ENCODE data around the gene LLGL2. TPM values are rescaled to one million over a fixed set of nuclear protein-coding genes. Genes with fewer than 3 reads are reported as not detected.

LLGL2 gene
- total RNA-seq, 4 donors from 2014 or later = 6.1 to 12.3 (median 9.1) TPM

DNA sequence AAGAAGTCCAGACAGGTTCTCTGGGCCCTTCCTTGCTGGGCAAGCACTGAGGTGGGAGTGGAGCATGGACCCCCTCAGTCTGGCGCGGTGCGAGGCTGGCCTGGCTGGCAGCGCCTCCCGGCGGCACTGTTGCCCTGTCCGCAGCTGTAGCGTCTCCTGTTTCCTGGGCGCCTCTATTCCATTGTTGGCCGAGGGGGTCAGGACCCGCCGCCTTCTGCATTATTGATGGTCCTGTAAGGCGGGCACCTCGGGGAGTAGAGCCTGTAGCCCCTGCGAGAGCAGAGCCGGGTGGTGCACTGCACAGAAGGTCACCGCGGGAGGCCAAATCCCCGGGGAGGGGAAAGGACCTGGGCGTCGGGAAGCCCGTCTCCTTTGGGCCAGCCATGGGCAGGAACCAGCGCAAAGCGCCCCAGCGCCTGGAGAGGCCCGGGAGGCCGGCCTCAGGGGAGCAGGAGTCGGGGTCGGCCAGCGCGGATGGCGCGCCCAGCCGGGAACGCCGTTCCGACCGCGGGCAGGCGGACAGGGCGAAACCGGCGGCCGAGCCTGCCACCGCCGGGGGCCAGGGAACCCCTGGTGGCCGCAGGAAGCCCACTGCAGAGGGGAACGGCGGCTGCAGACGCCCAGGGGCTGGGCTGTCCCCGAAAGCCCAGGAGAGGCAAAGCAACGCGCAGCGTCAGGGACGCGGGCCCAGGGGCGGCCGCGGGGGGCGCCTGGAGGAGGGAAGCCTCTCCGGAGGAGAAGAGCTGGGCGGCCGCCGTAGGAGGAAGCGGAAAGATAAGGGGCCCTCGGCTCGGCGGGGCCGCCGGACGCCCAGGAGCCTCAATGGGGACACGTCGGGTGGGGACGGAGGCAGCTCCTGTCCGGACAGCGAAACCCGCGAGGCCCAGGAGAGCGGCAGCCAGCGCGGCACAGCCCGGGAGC lies 62.4 kb downstream of the LLGL2 start, which contains the start of gene MYO15B:
Gene MYO15B, plus strand, starts transcription at position 126 of the 921 bp plus-strand sequence. Its CDS starts 258 bp downstream, at position 384.
- no peak for DNase-seq (ENCODE audit: extremely low spot score)
- peak within 1 kb of the TSS; percentile 86 to 95 (median 90) for H3K27ac ChIP-seq (replicated peaks in 1 of 4)
- WGBS = 10% methylated on average over 37 of the region's 82 CpGs
- no peaks in the 10 kb centered on the region for H3K9me3 ChIP-seq
- intact Hi-C loops (cut with DNase I) = loop anchor here (2.0 to 10.0 kb wide), 3 partner anchors 44 to 263 kb away; partner anchors contain the start of gene SMIM5
- H3K4me3 ChIP-seq = peak within 1 kb of the TSS; percentile 62 to 79 (median 68)
- TF ChIP-seq POLR2A (IDR thresholded peaks at IDR 0.05; ENCODE audit: low read depth) (no peak), EP300 (IDR thresholded peaks at IDR 0.05) (no peak), POLR2AphosphoS5 (IDR thresholded peaks at IDR 0.05) (peak; percentile 30 to 53)
- TF ChIP-seq, protein P1, sequence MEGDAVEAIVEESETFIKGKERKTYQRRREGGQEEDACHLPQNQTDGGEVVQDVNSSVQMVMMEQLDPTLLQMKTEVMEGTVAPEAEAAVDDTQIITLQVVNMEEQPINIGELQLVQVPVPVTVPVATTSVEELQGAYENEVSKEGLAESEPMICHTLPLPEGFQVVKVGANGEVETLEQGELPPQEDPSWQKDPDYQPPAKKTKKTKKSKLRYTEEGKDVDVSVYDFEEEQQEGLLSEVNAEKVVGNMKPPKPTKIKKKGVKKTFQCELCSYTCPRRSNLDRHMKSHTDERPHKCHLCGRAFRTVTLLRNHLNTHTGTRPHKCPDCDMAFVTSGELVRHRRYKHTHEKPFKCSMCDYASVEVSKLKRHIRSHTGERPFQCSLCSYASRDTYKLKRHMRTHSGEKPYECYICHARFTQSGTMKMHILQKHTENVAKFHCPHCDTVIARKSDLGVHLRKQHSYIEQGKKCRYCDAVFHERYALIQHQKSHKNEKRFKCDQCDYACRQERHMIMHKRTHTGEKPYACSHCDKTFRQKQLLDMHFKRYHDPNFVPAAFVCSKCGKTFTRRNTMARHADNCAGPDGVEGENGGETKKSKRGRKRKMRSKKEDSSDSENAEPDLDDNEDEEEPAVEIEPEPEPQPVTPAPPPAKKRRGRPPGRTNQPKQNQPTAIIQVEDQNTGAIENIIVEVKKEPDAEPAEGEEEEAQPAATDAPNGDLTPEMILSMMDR (IDR thresholded peaks at IDR 0.05) = peak; percentile 15 to 43 (median 28)
- peaks cover 15 to 37% (median 34%) of the 10 kb centered on the region in 4 donors for H3K4me1 ChIP-seq
- peaks cover 0 to 11% (median 5%) of the 10 kb centered on the region in 4 donors for H3K27me3 ChIP-seq
- H3K36me3 ChIP-seq = peaks cover 0 to 8% (median 0%) of the 10 kb centered on the region in 4 donors

DNA sequence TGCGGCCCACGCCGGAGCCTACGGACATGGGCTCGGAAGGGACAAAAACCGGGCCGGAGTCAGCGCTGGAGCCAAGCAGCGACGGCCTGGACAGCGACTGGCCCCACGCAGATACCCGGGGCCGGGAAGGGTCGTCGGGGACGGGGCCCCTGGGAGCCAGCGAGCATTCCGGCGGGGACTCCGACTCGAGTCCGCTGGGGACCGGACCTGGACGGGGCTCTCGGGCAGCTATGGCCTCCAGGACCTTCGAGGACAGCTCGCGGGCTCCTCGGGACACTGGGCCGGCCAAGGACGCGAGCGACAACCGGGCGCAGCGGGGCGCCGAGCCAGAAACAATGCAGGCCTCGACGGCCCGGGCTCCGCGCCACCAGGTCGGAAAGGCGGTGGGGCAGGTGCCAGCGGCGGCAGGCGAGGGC lies 63.1 kb downstream of the LLGL2 start:
- DNase-seq (ENCODE audit: extremely low spot score) = no peak
- H3K27ac ChIP-seq (replicated peaks in 1 of 4) = peak overlapping the region; percentile 86 to 95 (median 90)
- TF ChIP-seq POLR2A (IDR thresholded peaks at IDR 0.05; ENCODE audit: low read depth) (no peak), EP300 (IDR thresholded peaks at IDR 0.05) (no peak), POLR2AphosphoS5 (IDR thresholded peaks at IDR 0.05) (no peak)
- TF ChIP-seq, protein P1 (IDR thresholded peaks at IDR 0.05) = no peak
- peaks cover 15 to 37% (median 34%) of the 10 kb centered on the region in 4 donors for H3K4me1 ChIP-seq
- H3K36me3 ChIP-seq = peaks cover 0 to 8% (median 0%) of the 10 kb centered on the region in 4 donors
- H3K9me3 ChIP-seq = no peaks in the 10 kb centered on the region
- 24% methylated on average over 5 of the region's 49 CpGs for WGBS
- peak overlapping the region; percentile 62 to 79 (median 68) for H3K4me3 ChIP-seq
- peaks cover 0 to 11% (median 5%) of the 10 kb centered on the region in 4 donors for H3K27me3 ChIP-seq
- intact Hi-C loops (cut with DNase I) = loop anchor here (2.0 to 10.0 kb wide), 3 partner anchors 44 to 264 kb away; partner anchors contain the start of gene SMIM5

- intact Hi-C loops (cut with DNase I) = loop anchor here (2.0 to 10.0 kb wide), 3 partner anchors 43 to 264 kb away; partner anchors contain the start of gene SMIM5
- H3K36me3 ChIP-seq = peaks cover 0 to 8% (median 0%) of the 10 kb centered on the region in 4 donors
- 1% methylated on average over 60 of the region's 100 CpGs for WGBS
Measured at GRCh38 chr17:75589012-75589918, 63.8 kb downstream of the LLGL2 start.

More at GRCh38 chr17:75589012-75589918, 63.8 kb downstream of the LLGL2 start:
- Histone ChIP-seq H3K27ac (replicated peaks in 1 of 4) (peak overlapping the region; percentile 86 to 95 (median 90)), H3K27me3 (peaks cover 0 to 11% (median 5%) of the 10 kb centered on the region in 4 donors), H3K4me3 (peak overlapping the region; percentile 62 to 79 (median 68)), H3K9me3 (no peaks in the 10 kb centered on the region), H3K4me1 (peaks cover 15 to 37% (median 34%) of the 10 kb centered on the region in 4 donors)
- TF ChIP-seq POLR2A (IDR thresholded peaks at IDR 0.05; ENCODE audit: low read depth) (no peak), POLR2AphosphoS5 (IDR thresholded peaks at IDR 0.05) (peak; percentile 58 to 69), EP300 (IDR thresholded peaks at IDR 0.05) (no peak)
- TF ChIP-seq, protein P1 (IDR thresholded peaks at IDR 0.05) = peak; percentile 84 to 92 (median 89)
- peak; percentile 97 for DNase-seq (ENCODE audit: extremely low spot score)
